Fibroblast of skin of right quadriceps (primary cell): ENCODE results near the gene CAPN1.
"Not testable (repeated sequence)": the region's sequence is repeated elsewhere in the genome, so short reads cannot be mapped to it uniquely, and the experiment has no call there.

ENCODE experiments used
- DNase-seq: peaks from one replicate; pipeline ENCODE4 v3.0.0-alpha.2; 2013

Gene CAPN1

DNA sequence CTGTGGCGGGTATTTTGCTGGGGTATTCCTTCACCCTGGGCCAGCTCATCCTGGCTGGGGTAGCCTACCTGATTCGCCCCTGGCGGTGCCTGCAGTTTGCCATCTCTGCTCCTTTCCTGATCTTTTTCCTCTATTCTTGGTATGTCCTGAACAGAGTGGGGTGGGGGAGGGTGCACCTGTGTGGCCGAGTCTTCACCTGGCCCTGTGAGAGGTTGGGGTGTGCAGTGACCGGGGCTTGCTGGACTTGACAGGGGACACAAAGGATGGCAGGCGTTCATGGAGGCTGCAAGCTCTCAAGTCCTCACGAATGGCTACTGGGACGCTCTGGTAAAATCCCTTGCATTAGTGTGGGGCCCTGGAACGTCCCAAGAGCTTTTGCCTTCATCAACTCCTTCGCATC, 39.3 kb downstream of the CAPN1 start:
- DNase-seq: no peak

- DNase-seq: no peak
Observed at GRCh38 chr11:65223011-65223410, 41.3 kb downstream of the CAPN1 start.

DNA sequence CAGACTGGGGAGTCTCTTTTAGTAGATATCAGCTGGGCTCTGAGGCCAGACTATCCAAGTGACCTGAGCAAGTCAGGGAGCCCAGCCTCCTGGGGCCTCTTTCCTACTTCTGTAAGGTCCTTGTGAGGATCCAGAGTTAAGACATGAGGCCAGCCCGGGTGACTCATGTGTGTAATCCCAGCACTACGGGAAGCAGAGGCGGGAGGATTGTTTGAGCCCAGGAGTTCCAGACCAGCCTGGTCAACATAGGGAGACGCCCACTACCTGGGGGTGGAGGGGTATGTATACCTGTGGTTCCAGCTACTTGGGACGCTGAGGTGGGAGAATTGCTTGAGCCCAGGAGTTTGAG, 43.2 kb downstream of the CAPN1 start:
- DNase-seq: peak; percentile 59

DNA sequence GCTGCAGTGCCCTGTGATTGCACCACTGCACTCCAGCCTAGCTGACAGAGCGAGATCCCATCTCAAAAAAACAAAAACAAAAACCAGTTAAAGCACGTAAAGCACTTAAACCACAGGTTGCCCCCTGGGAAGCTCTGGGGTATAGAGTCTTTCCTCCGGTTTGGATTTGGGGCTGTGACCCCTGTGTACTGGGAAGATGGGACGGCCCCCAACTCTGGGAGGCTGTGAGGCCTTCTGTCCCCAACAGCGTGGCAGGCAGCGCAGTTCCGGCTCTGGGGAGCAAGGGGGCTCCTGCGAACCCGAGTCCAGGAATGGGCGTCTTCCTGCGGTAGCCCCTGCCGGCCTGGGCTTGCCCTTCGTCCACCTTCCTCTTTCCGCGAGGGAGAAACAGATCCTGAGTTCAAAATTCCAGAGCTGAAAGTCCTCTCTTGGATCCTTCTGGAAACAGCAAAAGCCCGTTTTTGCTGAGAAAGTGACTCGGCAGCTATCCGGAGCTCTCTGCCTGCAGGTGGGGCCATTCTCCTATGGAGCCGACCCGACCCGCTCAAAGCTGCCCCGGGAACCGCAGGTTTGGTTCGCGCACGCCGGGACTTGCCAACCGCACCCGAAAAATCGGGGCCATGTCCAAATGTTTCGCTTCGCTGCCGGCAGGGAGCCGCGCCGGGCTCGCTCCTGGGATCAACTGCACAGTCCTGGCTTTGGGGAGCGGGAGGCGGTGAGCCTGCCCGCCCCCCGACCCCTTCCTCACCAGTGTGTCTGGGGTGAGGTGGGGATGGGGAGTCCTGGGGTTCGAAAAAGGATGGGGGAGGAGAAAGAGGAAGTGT, 43.8 kb downstream of the CAPN1 start:
- DNase-seq: peak; percentile 48

DNA sequence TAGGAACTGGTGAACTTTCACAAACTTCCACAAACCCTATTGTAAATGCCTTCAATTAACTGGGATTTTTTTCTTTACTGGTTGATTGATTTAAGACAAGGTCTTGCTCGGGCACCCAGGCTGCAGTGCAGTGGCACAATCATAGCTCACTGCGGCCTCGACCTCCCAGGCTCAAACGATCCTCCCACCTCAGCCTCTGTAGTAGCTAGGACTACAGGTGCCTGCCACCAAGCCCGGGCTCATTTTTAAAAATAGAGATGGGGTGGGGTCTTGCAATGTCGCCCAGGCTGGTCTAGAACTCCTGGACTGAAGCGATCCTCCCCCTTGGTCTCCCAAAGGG, 44.3 kb downstream of the CAPN1 start:
- DNase-seq: no peak

DNA sequence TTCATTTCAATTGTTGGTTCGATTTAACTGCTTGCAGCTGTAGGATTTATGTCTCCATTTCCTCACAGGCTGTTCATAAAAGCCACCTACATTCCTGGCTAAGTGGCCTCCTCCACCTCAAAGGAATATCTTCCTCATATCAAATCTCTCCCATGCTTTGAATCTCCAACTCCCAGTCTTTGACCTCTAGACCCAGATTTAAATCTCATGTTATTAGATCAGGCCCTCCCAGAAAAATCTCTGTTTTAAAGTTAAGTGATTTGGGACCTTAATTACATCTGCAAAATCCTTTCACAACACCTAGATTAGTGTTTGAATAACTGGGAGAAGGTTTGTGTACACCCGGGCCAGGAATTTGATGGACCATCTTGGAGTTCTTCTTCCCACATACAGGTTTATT, 46.2 kb downstream of the CAPN1 start:
- no peak for DNase-seq

GRCh38 chr11:65236194-65237059, 54.7 kb downstream of the CAPN1 start:
- DNase-seq: no peak

DNA sequence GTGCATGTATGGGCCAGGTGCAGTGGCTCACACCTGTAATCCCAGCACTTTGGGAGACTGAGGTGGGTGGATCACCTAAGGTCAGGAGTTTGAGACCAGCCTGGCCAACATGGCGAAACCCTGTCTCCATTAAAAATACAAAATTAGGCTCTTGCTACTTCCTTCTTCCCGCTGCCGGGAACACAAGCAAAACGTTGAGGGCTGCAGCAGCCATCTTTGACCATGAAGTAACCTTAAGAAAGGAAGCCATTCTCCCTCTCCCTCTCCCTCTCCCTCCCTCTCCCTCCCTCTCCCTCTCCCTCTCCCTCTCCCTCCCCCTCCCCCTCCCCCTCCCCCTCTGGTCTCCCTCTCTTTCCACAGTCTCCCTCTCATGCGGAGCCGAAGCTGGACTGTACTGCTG, 56.6 kb downstream of the CAPN1 start:
- DNase-seq: not testable (repeated sequence)

GRCh38 chr11:65241134-65241533, 59.4 kb downstream of the CAPN1 start:
- no peak for DNase-seq

- DNase-seq: no peak
Observed at GRCh38 chr11:65241692-65242091, 60.0 kb downstream of the CAPN1 start.

DNA sequence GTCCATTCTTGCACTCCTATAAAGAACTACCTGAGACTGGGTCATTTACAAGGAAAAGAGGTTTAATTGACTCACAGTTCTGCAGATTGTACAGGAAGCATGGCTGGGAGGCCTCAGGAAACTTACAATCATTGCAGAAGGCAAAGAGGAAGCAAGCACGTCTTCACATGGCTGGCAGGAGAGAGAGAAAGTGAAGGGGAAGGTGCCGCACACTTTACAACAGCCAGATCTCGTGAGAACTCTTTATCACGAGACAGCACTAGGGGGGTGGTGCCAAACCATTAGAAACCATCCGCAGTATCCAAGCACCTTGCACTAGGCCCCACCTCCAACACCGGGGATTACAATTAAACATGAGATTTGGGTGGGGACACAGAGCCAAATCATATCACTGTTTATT, 60.7 kb downstream of the CAPN1 start:
- no peak for DNase-seq

- no peak for DNase-seq
Observed at GRCh38 chr11:65243797-65244196, 62.1 kb downstream of the CAPN1 start.

DNA sequence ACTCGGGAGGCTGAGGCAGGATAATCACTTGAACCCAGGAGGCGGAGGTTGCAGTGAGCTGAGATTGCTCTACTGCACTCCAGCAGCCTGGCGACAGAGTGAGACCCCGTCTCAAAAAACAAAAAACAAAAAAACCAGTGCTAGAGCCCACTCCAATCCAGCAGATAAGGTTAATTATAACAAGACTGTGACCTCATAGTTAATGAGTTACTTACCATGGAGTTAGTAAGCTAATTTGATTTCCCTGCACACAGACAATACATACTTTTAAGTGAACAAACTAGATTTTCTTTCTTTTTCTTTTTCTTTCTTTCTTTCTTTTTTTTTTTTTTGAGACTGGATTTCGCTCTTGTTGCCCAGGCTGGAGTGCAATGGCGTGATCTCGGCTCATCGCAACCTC, 63.3 kb downstream of the CAPN1 start:
- not testable (repeated sequence) for DNase-seq

DNA sequence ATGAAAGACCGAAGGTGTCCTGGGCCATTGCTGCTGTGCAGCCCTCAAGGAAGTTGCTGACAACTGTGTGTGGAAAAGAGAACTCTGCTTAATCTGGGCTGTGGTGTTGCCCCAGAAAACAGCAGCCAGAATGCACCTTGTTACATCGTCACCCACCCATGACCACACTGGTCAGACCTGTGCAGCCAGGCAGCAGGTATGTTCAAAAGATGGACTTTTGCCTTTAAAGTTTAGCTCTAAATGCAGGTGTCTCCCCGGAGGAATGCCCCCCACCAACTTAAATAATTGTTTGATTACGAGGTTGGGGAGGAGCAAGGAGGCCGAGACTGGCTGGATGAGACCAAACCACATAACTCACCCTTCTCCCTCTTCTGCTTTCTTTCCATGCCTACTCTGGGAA, 64.8 kb downstream of the CAPN1 start:
- DNase-seq: no peak

GRCh38 chr11:65248184-65248710, 66.5 kb downstream of the CAPN1 start:
- DNase-seq: not testable (repeated sequence)

GRCh38 chr11:65251476-65251875, 69.7 kb downstream of the CAPN1 start:
- no peak for DNase-seq

- no peak for DNase-seq
Observed at GRCh38 chr11:65254724-65255123, 73.0 kb downstream of the CAPN1 start.

- no peak for DNase-seq
Observed at GRCh38 chr11:65258988-65259387, 77.3 kb downstream of the CAPN1 start.

- no peak for DNase-seq
Observed at GRCh38 chr11:65260302-65260701, 78.6 kb downstream of the CAPN1 start.

DNA sequence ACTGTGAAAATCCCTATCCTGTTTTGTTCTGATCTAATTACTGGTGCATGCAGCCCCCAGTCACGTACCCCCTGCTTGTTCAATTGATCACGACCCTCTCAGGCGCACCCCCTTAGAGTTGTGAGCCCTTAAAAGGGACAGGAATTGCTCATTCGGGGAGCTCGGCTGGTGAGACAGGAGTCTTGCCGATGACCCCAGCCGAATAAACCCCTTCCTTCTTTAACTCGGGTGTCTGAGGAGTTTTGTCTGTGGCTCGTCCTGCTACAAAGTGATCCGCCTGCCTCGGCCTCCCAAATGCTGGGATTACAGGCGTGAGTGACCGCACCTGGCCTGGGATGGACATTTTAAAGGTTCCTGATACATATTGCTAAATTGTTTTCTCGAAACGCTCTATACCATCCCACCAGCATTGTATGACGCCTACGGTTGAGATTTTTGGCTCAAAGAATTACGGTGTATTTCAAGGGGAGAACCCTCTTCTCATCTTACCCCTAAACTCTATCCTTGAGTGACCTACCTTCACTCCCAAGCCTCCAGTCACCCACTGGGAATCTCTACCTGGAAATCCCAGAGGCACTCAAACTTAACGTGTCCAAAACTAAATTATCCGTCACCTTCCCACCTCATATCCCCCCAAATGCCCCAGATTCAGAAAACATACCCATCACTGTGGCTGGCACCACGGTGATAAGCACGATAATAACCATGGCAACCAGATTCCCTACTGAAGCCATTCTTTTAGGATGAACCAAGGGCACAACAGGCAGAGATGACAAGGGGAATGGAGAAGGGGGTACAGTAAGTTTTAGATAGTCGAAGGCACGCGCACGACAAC, 79.2 kb downstream of the CAPN1 start:
- DNase-seq: no peak
